HepG2 (cell line): Measurements from ENCODE around the gene RPL23. TPM values are rescaled to one million over a fixed set of nuclear protein-coding genes. Genes with fewer than 3 reads are reported as not detected.

Experiments used
- CHCHD3 ChIP-seq: sonication (generic); formaldehyde crosslinking; IDR thresholded peaks from 2 replicates; pipeline ENCODE4 v1.8.0; 2022; ENCODE audit warnings: mild to moderate bottlenecking, missing genetic modification reagents, moderate library complexity
- EEA1 ChIP-seq: sonication (generic); formaldehyde crosslinking; IDR thresholded peaks from 2 replicates; pipeline ENCODE4 v1.5.1; 2020; ENCODE audit warnings: mild to moderate bottlenecking, missing genetic modification reagents, borderline replicate concordance
- HMGXB4 ChIP-seq, 2 experiments: sonication (generic) in 1 of 2; formaldehyde crosslinking in 1 of 2; IDR thresholded peaks; 2 replicates each; pipeline versions ENCODE4 v1.4.0 to v1.6.1; 2018 to 2020; ENCODE audit warnings: missing genetic modification reagents in 2 of 2, borderline replicate concordance in 1 of 2, low read depth in 1 of 2, mild to moderate bottlenecking in 1 of 2, missing biosample characterization in 1 of 2
- HNRNPH1 ChIP-seq: fragments of 200-400 bp; formaldehyde crosslinking; optimal IDR thresholded peaks from 2 replicates; pipeline ENCODE3; 2017; ENCODE audit warnings: mild to moderate bottlenecking, low read depth, low read length
- JUN ChIP-seq: sonication (generic); formaldehyde crosslinking; IDR thresholded peaks from 2 replicates; pipeline ENCODE4 v1.4.0; 2020; ENCODE audit warnings: mild to moderate bottlenecking, missing genetic modification reagents
- NFYB ChIP-seq: sonication (generic); formaldehyde crosslinking; IDR thresholded peaks from 2 replicates; pipeline ENCODE4 v1.4.0; 2020; ENCODE audit warnings: missing genetic modification reagents
- NFYC ChIP-seq: IDR thresholded peaks from 2 replicates; pipeline ENCODE4 v1.6.1; 2016; ENCODE audit warnings: missing genetic modification reagents, missing compliant biosample characterization
- NKX3-1 ChIP-seq: sonication (generic); formaldehyde crosslinking; IDR thresholded peaks from 2 replicates; pipeline ENCODE4 v1.5.0; 2020; ENCODE audit warnings: missing genetic modification reagents
- NRL ChIP-seq: sonication (generic); formaldehyde crosslinking; IDR thresholded peaks from 2 replicates; pipeline ENCODE4 v1.5.0; 2020; ENCODE audit warnings: missing genetic modification reagents, mild to moderate bottlenecking, moderate library complexity, borderline replicate concordance
- PHB2 ChIP-seq: fragments of 450-650 bp; IDR thresholded peaks from 2 replicates; pipeline ENCODE4 v1.6.1; 2018; ENCODE audit not compliant: partially characterized antibody
- RXRB ChIP-seq: IDR thresholded peaks from 2 replicates; pipeline ENCODE4 v1.6.1; 2016; ENCODE audit warnings: borderline replicate concordance, missing genetic modification reagents, missing compliant biosample characterization
- SCMH1 ChIP-seq: sonication (generic); formaldehyde crosslinking; IDR thresholded peaks from 2 replicates; pipeline ENCODE4 v1.9.0; 2021; ENCODE audit warnings: missing genetic modification reagents, mild to moderate bottlenecking, borderline replicate concordance
- ZBTB46 ChIP-seq: sonication (generic); formaldehyde crosslinking; IDR thresholded peaks from 2 replicates; pipeline ENCODE4 v1.4.0; 2020; ENCODE audit warnings: mild to moderate bottlenecking, missing genetic modification reagents, borderline replicate concordance
- ZNF550 ChIP-seq: sonication (generic); formaldehyde crosslinking; IDR thresholded peaks from 2 replicates; pipeline ENCODE4 v1.4.0; 2020; ENCODE audit warnings: mild to moderate bottlenecking, missing genetic modification reagents, borderline replicate concordance
- ZNF556 ChIP-seq: sonication (generic); formaldehyde crosslinking; IDR thresholded peaks from 2 replicates; pipeline ENCODE4 v1.4.0; 2020; ENCODE audit warnings: mild to moderate bottlenecking, missing genetic modification reagents, borderline replicate concordance
- ZNF564 ChIP-seq: sonication (generic); formaldehyde crosslinking; IDR thresholded peaks from 2 replicates; pipeline ENCODE4 v1.8.1; 2023; ENCODE audit warnings: mild to moderate bottlenecking, missing genetic modification reagents
- ZNF773 ChIP-seq: sonication (generic); formaldehyde crosslinking; IDR thresholded peaks from 2 replicates; pipeline ENCODE4 v1.4.0; 2020; ENCODE audit warnings: missing genetic modification reagents, borderline replicate concordance
- ZNF83 ChIP-seq: sonication (generic); formaldehyde crosslinking; IDR thresholded peaks from 2 replicates; pipeline ENCODE4 v1.4.0; 2020; ENCODE audit warnings: missing genetic modification reagents, mild to moderate bottlenecking, borderline replicate concordance
- polyA plus RNA-seq, 8 experiments: library from polyadenylated mRNA; depleted of rRNA in 3 of 8; stranded (reverse) in 7 of 8; unstranded in 1 of 8; fragments of >200 nt; fragmentation: Illumina TruSeq in 4 of 8; extraction: Trizol in 4 of 8; gene quantifications; 2 replicates each; pipeline versions ENCODE4 v1.2.1 to v1.2.3, GENCODE V29; 2011 to 2016; ENCODE audit warnings: low read depth in 4 of 8, missing spikeins in 1 of 8, mixed read lengths in 1 of 8; ENCODE audit not compliant: insufficient read depth in 1 of 8
- total RNA-seq, 5 experiments: library from RNA; depleted of rRNA; stranded (reverse); fragments of >200 nt; fragmentation: Illumina TruSeq; extraction: Trizol; gene quantifications; 2 replicates each; pipeline ENCODE4 v1.2.3, GENCODE V29; 2016; ENCODE audit warnings: low read depth in 1 of 5
- TF ChIP-seq, protein P1 (sequence below): IDR thresholded peaks from 2 replicates; pipeline ENCODE4 v1.6.1; 2016; ENCODE audit warnings: mild to moderate bottlenecking
- TF ChIP-seq, protein P2 (sequence below): sonication (generic); formaldehyde crosslinking; IDR thresholded peaks from 2 replicates; pipeline ENCODE4 v1.5.1; 2020; ENCODE audit warnings: mild to moderate bottlenecking, missing genetic modification reagents, borderline replicate concordance

The RPL23 gene
- total and polyA plus RNA-seq, 2 of the 13 experiments (the other 11 are each of a cell fraction or from before 2014, with no cell fraction given): 2,790 to 4,860 TPM

DNA sequence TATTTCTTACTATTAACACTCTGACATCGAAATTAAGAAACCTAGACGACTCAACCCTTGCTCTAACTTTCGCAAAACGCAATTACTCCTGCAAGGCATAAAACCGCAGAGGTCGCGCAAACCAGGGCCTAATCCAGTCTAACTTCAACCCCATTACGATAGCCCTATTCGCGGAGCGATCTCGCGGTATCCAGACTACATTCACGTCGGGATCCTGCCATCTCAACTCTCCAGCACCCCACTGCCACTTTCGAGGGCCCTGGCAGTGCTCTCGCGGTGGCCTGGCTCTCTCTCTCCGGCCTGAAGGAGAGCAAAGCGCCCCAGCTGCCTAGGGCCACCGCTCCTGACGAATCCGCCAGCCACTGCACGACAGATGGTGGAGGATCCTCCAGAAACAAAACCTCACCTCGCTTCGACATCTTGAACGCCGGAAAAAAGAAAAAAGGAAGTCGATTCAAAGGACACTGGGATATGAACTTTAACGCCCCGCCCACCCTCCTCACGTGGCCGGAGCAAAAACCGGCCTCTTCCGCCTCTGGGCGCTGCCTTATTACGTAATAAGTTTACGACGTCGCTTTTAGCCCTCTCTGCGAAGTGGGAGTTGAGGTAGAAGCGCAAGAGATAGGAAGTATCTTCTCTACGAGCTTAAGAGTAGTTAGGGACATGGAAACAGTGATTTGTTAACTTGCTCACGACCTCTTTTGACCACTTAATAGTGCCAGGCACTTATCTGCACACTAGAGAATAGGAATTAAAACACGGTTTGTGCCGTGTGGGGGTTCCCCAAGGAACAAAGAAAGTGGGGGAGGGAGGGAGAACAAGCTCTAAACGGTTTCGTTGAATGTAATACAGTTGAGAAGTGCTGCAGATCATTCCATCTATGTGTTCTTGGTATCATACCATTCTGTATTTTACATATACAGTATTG lies at the start of gene RPL23 (continued):
- TF ChIP-seq, protein P1, sequence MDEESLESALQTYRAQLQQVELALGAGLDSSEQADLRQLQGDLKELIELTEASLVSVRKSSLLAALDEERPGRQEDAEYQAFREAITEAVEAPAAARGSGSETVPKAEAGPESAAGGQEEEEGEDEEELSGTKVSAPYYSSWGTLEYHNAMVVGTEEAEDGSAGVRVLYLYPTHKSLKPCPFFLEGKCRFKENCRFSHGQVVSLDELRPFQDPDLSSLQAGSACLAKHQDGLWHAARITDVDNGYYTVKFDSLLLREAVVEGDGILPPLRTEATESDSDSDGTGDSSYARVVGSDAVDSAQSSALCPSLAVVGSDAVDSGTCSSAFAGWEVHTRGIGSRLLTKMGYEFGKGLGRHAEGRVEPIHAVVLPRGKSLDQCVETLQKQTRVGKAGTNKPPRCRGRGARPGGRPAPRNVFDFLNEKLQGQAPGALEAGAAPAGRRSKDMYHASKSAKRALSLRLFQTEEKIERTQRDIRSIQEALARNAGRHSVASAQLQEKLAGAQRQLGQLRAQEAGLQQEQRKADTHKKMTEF (CRISPR knock-in tag): peak; percentile 98
- TF ChIP-seq, protein P2, sequence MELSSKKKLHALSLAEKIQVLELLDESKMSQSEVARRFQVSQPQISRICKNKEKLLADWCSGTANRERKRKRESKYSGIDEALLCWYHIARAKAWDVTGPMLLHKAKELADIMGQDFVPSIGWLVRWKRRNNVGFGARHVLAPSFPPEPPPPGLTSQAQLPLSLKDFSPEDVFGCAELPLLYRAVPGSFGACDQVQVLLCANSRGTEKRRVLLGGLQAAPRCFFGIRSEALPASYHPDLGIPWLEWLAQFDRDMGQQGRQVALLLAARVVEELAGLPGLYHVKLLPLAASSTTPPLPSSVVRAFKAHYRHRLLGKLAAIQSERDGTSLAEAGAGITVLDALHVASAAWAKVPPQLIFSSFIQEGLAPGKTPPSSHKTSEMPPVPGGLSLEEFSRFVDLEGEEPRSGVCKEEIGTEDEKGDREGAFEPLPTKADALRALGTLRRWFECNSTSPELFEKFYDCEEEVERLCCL (CRISPR knock-in tag): no peak
- TF ChIP-seq NFYB (0 out of 2 replicates have a peak, but pooled peaks have one; percentile 25), NRL (peak; percentile 99), HNRNPH1 (no peak), ZNF564 (no peak), ZNF83 (peak; percentile 32; the same call in 1 of the 2 replicates), NKX3-1 (CRISPR knock-in tag) (peak; percentile 82), ZNF556 (CRISPR knock-in tag) (peak; percentile 98), HMGXB4 (CRISPR knock-in tag; IDR thresholded peaks at IDR 0.05; ENCODE audit: borderline replicate concordance in 1 of 2, low read depth in 1 of 2) (peak; percentile 90 to 93; a peak in 3 of 4 replicates), SCMH1 (CRISPR knock-in tag) (no peak), CHCHD3 (CRISPR knock-in tag) (peak; percentile 33; the same call in 1 of the 2 replicates), ZBTB46 (peak; percentile 43), ZNF773 (CRISPR knock-in tag) (peak; percentile 89; the same call in 1 of the 2 replicates), EEA1 (CRISPR knock-in tag) (no peak; the same call in 1 of the 2 replicates), ZNF550 (CRISPR knock-in tag) (peak; percentile 46; the same call in 1 of the 2 replicates), NFYC (peak; percentile 60), JUN (CRISPR knock-in tag) (peak; percentile 84; the same call in 1 of the 2 replicates), RXRB (peak; percentile 85; the same call in 1 of the 2 replicates), PHB2 (no peak)
